Measurements from ENCODE around the gene MACROD1. TPM values are rescaled to one million over a fixed set of nuclear protein-coding genes. Genes with fewer than 3 reads are reported as not detected.
A peak's percentile ranks its signal among the peaks of the same experiment; 100 is the strongest.

Gene MACROD1
- total and polyA plus RNA-seq, 2 of the 13 experiments (the other 11 are each of a cell fraction or from before 2014, with no cell fraction given), result 23.1 to 34.5 TPM

DNA sequence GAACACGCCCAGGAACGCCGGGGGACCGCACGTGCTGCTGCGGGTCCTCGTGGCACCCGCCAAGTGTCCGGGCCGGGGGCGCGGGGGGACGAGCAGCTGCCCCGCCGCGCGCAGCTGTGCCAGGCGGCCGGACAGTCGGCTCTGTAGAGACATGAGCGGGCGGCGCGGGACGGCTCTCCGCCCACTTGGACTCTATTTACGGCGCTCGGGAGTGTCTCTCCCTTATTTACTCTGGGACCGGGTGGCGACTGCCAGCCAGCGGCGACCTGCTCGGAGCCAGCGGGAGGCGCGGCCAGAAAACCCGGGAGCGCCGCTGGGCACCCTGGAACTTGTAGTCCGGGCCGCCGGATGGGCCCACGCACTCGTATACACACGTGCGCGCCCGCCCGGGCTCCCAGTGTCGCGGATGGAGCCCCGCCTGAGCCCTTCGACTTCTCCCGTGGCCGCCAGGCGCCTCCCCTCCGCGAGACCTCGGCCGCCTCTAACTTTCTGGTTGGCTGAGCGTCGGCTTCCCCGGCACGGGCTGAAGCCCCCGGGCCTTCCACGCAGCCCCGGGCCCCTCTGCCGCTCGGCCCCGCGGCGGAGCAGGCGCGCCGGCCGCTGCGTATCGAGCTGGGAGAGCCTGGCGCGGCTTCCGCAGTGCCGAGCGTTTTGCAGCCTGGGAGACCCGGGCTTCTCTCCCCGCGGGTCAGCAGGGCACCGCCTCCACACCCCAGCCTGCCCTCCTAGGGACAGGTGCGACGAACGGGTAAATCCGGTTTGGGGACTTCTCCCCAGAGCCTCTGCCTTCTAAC, at the start of gene MACROD1 (continued):
- TF ChIP-seq, protein P1, sequence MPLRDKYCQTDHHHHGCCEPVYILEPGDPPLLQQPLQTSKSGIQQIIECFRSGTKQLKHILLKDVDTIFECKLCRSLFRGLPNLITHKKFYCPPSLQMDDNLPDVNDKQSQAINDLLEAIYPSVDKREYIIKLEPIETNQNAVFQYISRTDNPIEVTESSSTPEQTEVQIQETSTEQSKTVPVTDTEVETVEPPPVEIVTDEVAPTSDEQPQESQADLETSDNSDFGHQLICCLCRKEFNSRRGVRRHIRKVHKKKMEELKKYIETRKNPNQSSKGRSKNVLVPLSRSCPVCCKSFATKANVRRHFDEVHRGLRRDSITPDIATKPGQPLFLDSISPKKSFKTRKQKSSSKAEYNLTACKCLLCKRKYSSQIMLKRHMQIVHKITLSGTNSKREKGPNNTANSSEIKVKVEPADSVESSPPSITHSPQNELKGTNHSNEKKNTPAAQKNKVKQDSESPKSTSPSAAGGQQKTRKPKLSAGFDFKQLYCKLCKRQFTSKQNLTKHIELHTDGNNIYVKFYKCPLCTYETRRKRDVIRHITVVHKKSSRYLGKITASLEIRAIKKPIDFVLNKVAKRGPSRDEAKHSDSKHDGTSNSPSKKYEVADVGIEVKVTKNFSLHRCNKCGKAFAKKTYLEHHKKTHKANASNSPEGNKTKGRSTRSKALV (CRISPR knock-in tag; IDR thresholded peaks at IDR 0.05), result peak; percentile 86
- TF ChIP-seq, protein P2, sequence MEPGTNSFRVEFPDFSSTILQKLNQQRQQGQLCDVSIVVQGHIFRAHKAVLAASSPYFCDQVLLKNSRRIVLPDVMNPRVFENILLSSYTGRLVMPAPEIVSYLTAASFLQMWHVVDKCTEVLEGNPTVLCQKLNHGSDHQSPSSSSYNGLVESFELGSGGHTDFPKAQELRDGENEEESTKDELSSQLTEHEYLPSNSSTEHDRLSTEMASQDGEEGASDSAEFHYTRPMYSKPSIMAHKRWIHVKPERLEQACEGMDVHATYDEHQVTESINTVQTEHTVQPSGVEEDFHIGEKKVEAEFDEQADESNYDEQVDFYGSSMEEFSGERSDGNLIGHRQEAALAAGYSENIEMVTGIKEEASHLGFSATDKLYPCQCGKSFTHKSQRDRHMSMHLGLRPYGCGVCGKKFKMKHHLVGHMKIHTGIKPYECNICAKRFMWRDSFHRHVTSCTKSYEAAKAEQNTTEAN (CRISPR knock-in tag; conservative IDR thresholded peaks at IDR 0.05), result peak; percentile 75
- TF ChIP-seq, protein P3, sequence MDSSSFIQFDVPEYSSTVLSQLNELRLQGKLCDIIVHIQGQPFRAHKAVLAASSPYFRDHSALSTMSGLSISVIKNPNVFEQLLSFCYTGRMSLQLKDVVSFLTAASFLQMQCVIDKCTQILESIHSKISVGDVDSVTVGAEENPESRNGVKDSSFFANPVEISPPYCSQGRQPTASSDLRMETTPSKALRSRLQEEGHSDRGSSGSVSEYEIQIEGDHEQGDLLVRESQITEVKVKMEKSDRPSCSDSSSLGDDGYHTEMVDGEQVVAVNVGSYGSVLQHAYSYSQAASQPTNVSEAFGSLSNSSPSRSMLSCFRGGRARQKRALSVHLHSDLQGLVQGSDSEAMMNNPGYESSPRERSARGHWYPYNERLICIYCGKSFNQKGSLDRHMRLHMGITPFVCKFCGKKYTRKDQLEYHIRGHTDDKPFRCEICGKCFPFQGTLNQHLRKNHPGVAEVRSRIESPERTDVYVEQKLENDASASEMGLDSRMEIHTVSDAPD (CRISPR knock-in tag; IDR thresholded peaks at IDR 0.05), result no peak; the same call in 1 of the 2 replicates
- TF ChIP-seq PRMT3 (CRISPR knock-in tag; IDR thresholded peaks at IDR 0.05; ENCODE audit: borderline replicate concordance, low read depth) (no peak), FOXO1 (CRISPR knock-in tag; IDR thresholded peaks at IDR 0.05) (no peak), SRF (IDR thresholded peaks at IDR 0.05; ENCODE audit: low read depth, low read length) (no peak), RFX1 (IDR thresholded peaks at IDR 0.05) (no peak), ZNF274 (CRISPR knock-in tag; IDR thresholded peaks at IDR 0.05) (peak; percentile 54; the same call in 1 of the 2 replicates), ZNF768 (CRISPR knock-in tag; IDR thresholded peaks at IDR 0.05) (peak; percentile 40), SSRP1 (CRISPR knock-in tag; IDR thresholded peaks at IDR 0.05) (no peak), ZNF34 (CRISPR knock-in tag; IDR thresholded peaks at IDR 0.05; ENCODE audit: borderline replicate concordance) (no peak)
- TF ChIP-seq, protein P4, sequence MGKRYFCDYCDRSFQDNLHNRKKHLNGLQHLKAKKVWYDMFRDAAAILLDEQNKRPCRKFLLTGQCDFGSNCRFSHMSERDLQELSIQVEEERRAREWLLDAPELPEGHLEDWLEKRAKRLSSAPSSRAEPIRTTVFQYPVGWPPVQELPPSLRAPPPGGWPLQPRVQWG (CRISPR knock-in tag; IDR thresholded peaks at IDR 0.05; ENCODE audit: borderline replicate concordance, low read depth), result no peak
- TF ChIP-seq, protein P5, sequence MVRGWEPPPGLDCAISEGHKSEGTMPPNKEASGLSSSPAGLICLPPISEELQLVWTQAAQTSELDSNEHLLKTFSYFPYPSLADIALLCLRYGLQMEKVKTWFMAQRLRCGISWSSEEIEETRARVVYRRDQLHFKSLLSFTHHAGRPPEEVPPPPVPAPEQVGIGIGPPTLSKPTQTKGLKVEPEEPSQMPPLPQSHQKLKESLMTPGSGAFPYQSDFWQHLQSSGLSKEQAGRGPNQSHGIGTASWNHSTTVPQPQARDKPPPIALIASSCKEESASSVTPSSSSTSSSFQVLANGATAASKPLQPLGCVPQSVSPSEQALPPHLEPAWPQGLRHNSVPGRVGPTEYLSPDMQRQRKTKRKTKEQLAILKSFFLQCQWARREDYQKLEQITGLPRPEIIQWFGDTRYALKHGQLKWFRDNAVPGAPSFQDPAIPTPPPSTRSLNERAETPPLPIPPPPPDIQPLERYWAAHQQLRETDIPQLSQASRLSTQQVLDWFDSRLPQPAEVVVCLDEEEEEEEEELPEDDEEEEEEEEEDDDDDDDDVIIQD (CRISPR knock-in tag; IDR thresholded peaks at IDR 0.05; ENCODE audit: low read depth), result 0 out of 2 replicates have a peak, but pooled peaks have one; percentile 23
- TF ChIP-seq, protein P6, sequence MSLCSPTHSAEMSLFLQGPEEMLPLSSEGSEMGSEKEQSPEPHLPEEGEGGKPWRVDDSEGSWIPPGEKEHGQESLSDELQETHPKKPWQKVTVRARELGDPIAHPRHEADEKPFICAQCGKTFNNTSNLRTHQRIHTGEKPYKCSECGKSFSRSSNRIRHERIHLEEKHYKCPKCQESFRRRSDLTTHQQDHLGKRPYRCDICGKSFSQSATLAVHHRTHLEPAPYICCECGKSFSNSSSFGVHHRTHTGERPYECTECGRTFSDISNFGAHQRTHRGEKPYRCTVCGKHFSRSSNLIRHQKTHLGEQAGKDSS (CRISPR knock-in tag; IDR thresholded peaks at IDR 0.05; ENCODE audit: borderline replicate concordance, low read depth), result 0 out of 2 replicates have a peak, but pooled peaks have one; percentile 46
- TF ChIP-seq, protein P7, sequence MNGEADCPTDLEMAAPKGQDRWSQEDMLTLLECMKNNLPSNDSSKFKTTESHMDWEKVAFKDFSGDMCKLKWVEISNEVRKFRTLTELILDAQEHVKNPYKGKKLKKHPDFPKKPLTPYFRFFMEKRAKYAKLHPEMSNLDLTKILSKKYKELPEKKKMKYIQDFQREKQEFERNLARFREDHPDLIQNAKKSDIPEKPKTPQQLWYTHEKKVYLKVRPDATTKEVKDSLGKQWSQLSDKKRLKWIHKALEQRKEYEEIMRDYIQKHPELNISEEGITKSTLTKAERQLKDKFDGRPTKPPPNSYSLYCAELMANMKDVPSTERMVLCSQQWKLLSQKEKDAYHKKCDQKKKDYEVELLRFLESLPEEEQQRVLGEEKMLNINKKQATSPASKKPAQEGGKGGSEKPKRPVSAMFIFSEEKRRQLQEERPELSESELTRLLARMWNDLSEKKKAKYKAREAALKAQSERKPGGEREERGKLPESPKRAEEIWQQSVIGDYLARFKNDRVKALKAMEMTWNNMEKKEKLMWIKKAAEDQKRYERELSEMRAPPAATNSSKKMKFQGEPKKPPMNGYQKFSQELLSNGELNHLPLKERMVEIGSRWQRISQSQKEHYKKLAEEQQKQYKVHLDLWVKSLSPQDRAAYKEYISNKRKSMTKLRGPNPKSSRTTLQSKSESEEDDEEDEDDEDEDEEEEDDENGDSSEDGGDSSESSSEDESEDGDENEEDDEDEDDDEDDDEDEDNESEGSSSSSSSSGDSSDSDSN (CRISPR knock-in tag; IDR thresholded peaks at IDR 0.05), result peak; percentile 97
- TF ChIP-seq, protein P8, sequence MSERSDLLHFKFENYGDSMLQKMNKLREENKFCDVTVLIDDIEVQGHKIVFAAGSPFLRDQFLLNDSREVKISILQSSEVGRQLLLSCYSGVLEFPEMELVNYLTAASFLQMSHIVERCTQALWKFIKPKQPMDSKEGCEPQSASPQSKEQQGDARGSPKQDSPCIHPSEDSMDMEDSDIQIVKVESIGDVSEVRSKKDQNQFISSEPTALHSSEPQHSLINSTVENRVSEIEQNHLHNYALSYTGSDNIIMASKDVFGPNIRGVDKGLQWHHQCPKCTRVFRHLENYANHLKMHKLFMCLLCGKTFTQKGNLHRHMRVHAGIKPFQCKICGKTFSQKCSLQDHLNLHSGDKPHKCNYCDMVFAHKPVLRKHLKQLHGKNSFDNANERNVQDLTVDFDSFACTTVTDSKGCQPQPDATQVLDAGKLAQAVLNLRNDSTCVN (CRISPR knock-in tag; IDR thresholded peaks at IDR 0.05; ENCODE audit: borderline replicate concordance), result no peak; the same call in 1 of the 2 replicates

Measured in HepG2 (cell line).